GM21717 (cell line): ENCODE data around the gene PDE4B.

Source experiments
- ATAC-seq: cut with Tn5 transposase; IDR thresholded peaks from one replicate; pipeline ENCODE4 v1.9.1; 2021; ENCODE audit warnings: mild to moderate bottlenecking, moderate library complexity; ENCODE audit not compliant: unreplicated experiment

Gene PDE4B

GRCh38 chr1:66168948-66169671 lies 376.4 kb downstream of the PDE4B start:
- no peak for ATAC-seq

GRCh38 chr1:66172272-66172671 lies 379.6 kb downstream of the PDE4B start:
- no peak for ATAC-seq

GRCh38 chr1:66175098-66175497 lies 382.4 kb downstream of the PDE4B start:
- no peak for ATAC-seq

- ATAC-seq = no peak
Measured at GRCh38 chr1:66175581-66175980, 382.9 kb downstream of the PDE4B start.

- no peak for ATAC-seq
Measured at GRCh38 chr1:66176012-66176715, 383.5 kb downstream of the PDE4B start.

GRCh38 chr1:66176832-66177231 lies 384.1 kb downstream of the PDE4B start:
- ATAC-seq = no peak

GRCh38 chr1:66177510-66177909 lies 384.8 kb downstream of the PDE4B start:
- no peak for ATAC-seq

GRCh38 chr1:66182026-66182425 lies 389.3 kb downstream of the PDE4B start:
- no peak for ATAC-seq

GRCh38 chr1:66182551-66183178 lies 390.0 kb downstream of the PDE4B start:
- ATAC-seq = no peak

- no peak for ATAC-seq
Measured at GRCh38 chr1:66183400-66183799, 390.7 kb downstream of the PDE4B start.

GRCh38 chr1:66197120-66197519 lies 404.4 kb downstream of the PDE4B start:
- ATAC-seq = no peak

GRCh38 chr1:66197785-66198184 lies 405.1 kb downstream of the PDE4B start:
- ATAC-seq = no peak

- no peak for ATAC-seq
Measured at GRCh38 chr1:66206563-66207144, 414.0 kb downstream of the PDE4B start.

GRCh38 chr1:66207484-66207883 lies 414.8 kb downstream of the PDE4B start:
- no peak for ATAC-seq

GRCh38 chr1:66208632-66209031 lies 415.9 kb downstream of the PDE4B start:
- ATAC-seq = no peak

GRCh38 chr1:66210635-66211244 lies 418.0 kb downstream of the PDE4B start:
- no peak for ATAC-seq

- ATAC-seq = no peak
Measured at GRCh38 chr1:66211521-66211920, 418.8 kb downstream of the PDE4B start.

GRCh38 chr1:66213491-66213890 lies 420.8 kb downstream of the PDE4B start:
- ATAC-seq = no peak

GRCh38 chr1:66214901-66215300 lies 422.2 kb downstream of the PDE4B start:
- peak; percentile 71 for ATAC-seq

GRCh38 chr1:66217021-66217420 lies 424.3 kb downstream of the PDE4B start:
- ATAC-seq = no peak

- ATAC-seq = no peak
Measured at GRCh38 chr1:66217561-66217960, 424.9 kb downstream of the PDE4B start.
